H9 (cell line): ENCODE results near the gene CXorf65. TPM values are rescaled to one million over a fixed set of nuclear protein-coding genes. Genes with fewer than 3 reads are reported as not detected.

Experiments used
- DNase-seq: peaks from one replicate; pipeline ENCODE4 v3.0.0-alpha.2; 2017
- H2AFZ ChIP-seq: one replicate; pipeline ENCODE4 v1.6.1; 2013; ENCODE audit warnings: mild to moderate bottlenecking, low read length, control low read depth, moderate library complexity
- H2AK5ac ChIP-seq: 2 replicates; pipeline ENCODE4 v1.6.1; 2013; ENCODE audit warnings: low read length, control low read depth, mixed read lengths; ENCODE audit not compliant: insufficient read length
- H2BK120ac ChIP-seq: one replicate; pipeline ENCODE4 v1.6.1; 2013; ENCODE audit warnings: low read depth, mild to moderate bottlenecking, low read length, control low read depth, inconsistent platforms; ENCODE audit not compliant: poor library complexity, severe bottlenecking
- H2BK12ac ChIP-seq: 2 replicates; pipeline ENCODE4 v1.6.1; 2013; ENCODE audit warnings: low read length, control low read depth, mixed read lengths, low read depth; ENCODE audit not compliant: insufficient read length
- H2BK15ac ChIP-seq: 2 replicates; pipeline ENCODE4 v1.6.1; 2013; ENCODE audit warnings: low read depth, low read length, control low read depth
- H2BK20ac ChIP-seq: one replicate; pipeline ENCODE4 v1.6.1; 2013; ENCODE audit warnings: low read depth, mild to moderate bottlenecking, low read length, control low read depth, inconsistent platforms; ENCODE audit not compliant: poor library complexity, severe bottlenecking
- H2BK5ac ChIP-seq: 2 replicates; pipeline ENCODE4 v1.6.1; 2013; ENCODE audit warnings: low read length, control low read depth, mixed read lengths; ENCODE audit not compliant: insufficient read length
- H3K14ac ChIP-seq: 2 replicates; pipeline ENCODE4 v1.6.1; 2013; ENCODE audit warnings: low read length, control low read depth; ENCODE audit not compliant: insufficient read depth
- H3K18ac ChIP-seq: 2 replicates; pipeline ENCODE4 v1.6.1; 2013; ENCODE audit warnings: low read depth, mild to moderate bottlenecking, mixed read lengths, low read length, control low read depth; ENCODE audit not compliant: insufficient read length
- H3K23ac ChIP-seq: 2 replicates; pipeline ENCODE4 v1.6.1; 2013; ENCODE audit warnings: low read length, control low read depth, mixed read lengths, low read depth; ENCODE audit not compliant: insufficient read length
- H3K23me2 ChIP-seq: 2 replicates; pipeline ENCODE4 v1.6.1; 2013; ENCODE audit warnings: low read depth, mild to moderate bottlenecking, mixed read lengths, low read length, control low read depth; ENCODE audit not compliant: insufficient read length, poor library complexity, severe bottlenecking
- H3K27ac ChIP-seq: 2 replicates; pipeline ENCODE4 v1.5.1; 2013; ENCODE audit warnings: low read length, control low read depth, mixed read lengths, low read depth; ENCODE audit not compliant: insufficient read length
- H3K27me3 ChIP-seq: 2 replicates; pipeline ENCODE4 v1.6.1; 2013; ENCODE audit warnings: low read length, control low read depth, inconsistent platforms; ENCODE audit not compliant: insufficient read depth
- H3K4ac ChIP-seq: 2 replicates; pipeline ENCODE4 v1.6.1; 2013; ENCODE audit warnings: low read depth, mild to moderate bottlenecking, control low read depth, inconsistent platforms, low read length, moderate library complexity
- H3K4me1 ChIP-seq: 2 replicates; pipeline ENCODE4 v1.6.1; 2013; ENCODE audit warnings: low read length, control low read depth, inconsistent platforms; ENCODE audit not compliant: insufficient read depth
- H3K4me2 ChIP-seq: 2 replicates; pipeline ENCODE4 v1.6.1; 2013; ENCODE audit warnings: low read length, control low read depth, mixed read lengths; ENCODE audit not compliant: insufficient read length, insufficient read depth
- H3K56ac ChIP-seq: 2 replicates; pipeline ENCODE4 v1.6.1; 2013; ENCODE audit warnings: low read depth, mild to moderate bottlenecking, mixed read lengths, low read length, control low read depth; ENCODE audit not compliant: insufficient read length
- H3K79me1 ChIP-seq: 2 replicates; pipeline ENCODE4 v1.6.1; 2013; ENCODE audit warnings: low read depth, mild to moderate bottlenecking, moderate library complexity, low read length, control low read depth, inconsistent platforms; ENCODE audit not compliant: insufficient read depth, poor library complexity, severe bottlenecking
- H3K79me2 ChIP-seq: 2 replicates; pipeline ENCODE4 v1.6.1; 2013; ENCODE audit warnings: low read length, control low read depth, inconsistent platforms; ENCODE audit not compliant: insufficient read depth
- H3K9ac ChIP-seq: 2 replicates; pipeline ENCODE4 v1.6.1; 2013; ENCODE audit warnings: low read length, control low read depth, mixed read lengths; ENCODE audit not compliant: insufficient read length; ENCODE audit errors: extremely low read depth
- H3K9me3 ChIP-seq: one replicate; pipeline ENCODE4 v1.6.1; 2013; ENCODE audit warnings: low read depth, low read length, inconsistent platforms; ENCODE audit not compliant: control insufficient read depth
- H3T11ph ChIP-seq: one replicate; pipeline ENCODE4 v1.6.1; 2013; ENCODE audit warnings: mild to moderate bottlenecking, low read length, control low read depth, inconsistent platforms
- H4K20me1 ChIP-seq: one replicate; pipeline ENCODE4 v1.6.1; 2013; ENCODE audit not compliant: control insufficient read depth, insufficient read length, insufficient read depth
- H4K5ac ChIP-seq: 2 replicates; pipeline ENCODE4 v1.6.1; 2013; ENCODE audit warnings: low read depth, mild to moderate bottlenecking, mixed read lengths, low read length, control low read depth; ENCODE audit not compliant: insufficient read length
- H4K8ac ChIP-seq: replicated peaks from 2 replicates; pipeline ENCODE4 v1.6.1; 2013; ENCODE audit warnings: low read length, control low read depth, mixed read lengths, low read depth; ENCODE audit not compliant: insufficient read length
- H4K91ac ChIP-seq: 2 replicates; pipeline ENCODE4 v1.6.1; 2013; ENCODE audit warnings: low read depth, mild to moderate bottlenecking, moderate library complexity, mixed read lengths, low read length, control low read depth; ENCODE audit not compliant: insufficient read length
- H3K27ac Mint-ChIP-seq, 3 experiments: 2 replicates in 2 of 3; 3 replicates in 1 of 3; pipeline ENCODE4 v1.8.0; 2020 to 2021; ENCODE audit warnings: mixed read lengths in 3 of 3, mild to moderate bottlenecking in 1 of 3, moderate library complexity in 1 of 3
- H3K27me3 Mint-ChIP-seq: 2 replicates; pipeline ENCODE4 v1.8.0; 2021; ENCODE audit warnings: low read depth, mild to moderate bottlenecking, moderate library complexity, mixed read lengths
- H3K36me3 Mint-ChIP-seq, 3 experiments: 2 replicates in 2 of 3; 3 replicates in 1 of 3; pipeline ENCODE4 v1.8.0; 2020 to 2021; ENCODE audit warnings: low read depth in 3 of 3, mixed read lengths in 3 of 3; ENCODE audit not compliant: insufficient read depth in 1 of 3
- H3K4me1 Mint-ChIP-seq, 2 experiments: 2 replicates each; pipeline ENCODE4 v1.8.0; 2020; ENCODE audit warnings: mixed read lengths in 2 of 2
- H3K4me3 Mint-ChIP-seq, 2 experiments: 2 replicates in 1 of 2; 3 replicates in 1 of 2; pipeline ENCODE4 v1.8.0; 2020 to 2021; ENCODE audit warnings: mild to moderate bottlenecking in 2 of 2, mixed read lengths in 2 of 2, moderate library complexity in 1 of 2
- H3K9me3 Mint-ChIP-seq, 2 experiments: 2 replicates in 1 of 2; 3 replicates in 1 of 2; pipeline ENCODE4 v1.8.0; 2020; ENCODE audit warnings: mild to moderate bottlenecking in 2 of 2, mixed read lengths in 2 of 2, moderate library complexity in 1 of 2
- CTCF ChIP-seq: fragments of 200-600 bp; sonication (generic); conservative IDR thresholded peaks from 3 replicates; pipeline ENCODE4 v1.8.0; 2021; ENCODE audit warnings: antibody characterized with exemption, mild to moderate bottlenecking
- WGBS: extraction: QIAGEN DNeasy Blood & Tissue Kit; methylation state at CpG from one replicate; pipeline ENCODE4 v1.1.7; 2013; ENCODE audit warnings: missing lambda C conversion rate, low lambda C conversion rate, mixed read lengths; ENCODE audit not compliant: insufficient read length; ENCODE audit errors: extremely low coverage; 5-methylcytosine and 5-hydroxymethylcytosine counted together
- total RNA-seq: library from RNA; stranded (reverse); gene quantifications from 2 replicates; pipeline ENCODE4 v1.2.1, GENCODE V29; 2021

The CXorf65 gene
- total RNA-seq, 1 experiment from 2014 or later, result not detected

DNA sequence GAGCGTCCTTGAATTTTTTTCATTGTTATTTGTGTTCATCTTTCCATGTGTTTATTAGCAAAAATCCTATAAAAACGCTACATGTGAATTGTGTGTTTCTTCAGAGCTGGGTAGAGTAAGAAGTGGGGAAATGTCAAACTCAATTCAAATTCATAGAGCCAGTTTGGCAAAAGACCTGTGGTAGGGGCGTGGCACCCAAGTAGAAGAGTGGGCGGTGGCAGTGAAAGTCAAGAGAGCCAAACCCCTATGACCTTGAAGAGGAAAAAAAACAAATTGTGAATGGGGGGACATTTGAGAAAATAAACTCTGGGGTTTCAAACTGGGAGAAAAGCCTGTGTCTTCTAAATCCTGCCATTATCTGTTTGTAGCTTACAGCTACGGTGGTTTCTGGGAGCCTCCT lies 15.3 kb downstream of the CXorf65 start:
- H3K79me1 ChIP-seq, result no peaks in the 10 kb centered on the region
- H3T11ph ChIP-seq, result no peak overlapping the region
- no peak overlapping the region for H2BK20ac ChIP-seq
- no peak for TF ChIP-seq CTCF
- peaks cover 0 to 7% (median 0%) of the 10 kb centered on the region in 3 experiments; a peak in 3 of 7 replicates for H3K36me3 Mint-ChIP-seq
- no peak overlapping the region for H2AK5ac ChIP-seq
- H2AFZ ChIP-seq, result no peak overlapping the region
- no peak overlapping the region for H3K4me3 Mint-ChIP-seq
- no peaks in the 10 kb centered on the region for H4K20me1 ChIP-seq
- H3K23ac ChIP-seq, result no peak overlapping the region
- H3K23me2 ChIP-seq, result peaks cover 2% of the 10 kb centered on the region
- H3K14ac ChIP-seq, result no peak overlapping the region
- no peak overlapping the region for H3K27ac Mint-ChIP-seq
- H3K27ac ChIP-seq, result no peak overlapping the region
- H3K4ac ChIP-seq, result no peak overlapping the region
- peaks cover 12% of the 10 kb centered on the region for H3K27me3 Mint-ChIP-seq
- WGBS, result no CpG with 5 or more reads among the region's 5 CpGs
- H3K18ac ChIP-seq, result no peak overlapping the region
- H3K56ac ChIP-seq, result no peak overlapping the region
- no peak overlapping the region for H4K91ac ChIP-seq
- no peak overlapping the region for H2BK5ac ChIP-seq
- peaks cover 3 to 5% of the 10 kb centered on the region in 2 experiments for H3K4me1 Mint-ChIP-seq
- no peak overlapping the region for H4K8ac ChIP-seq
- H3K4me2 ChIP-seq, result no peak overlapping the region
- H3K79me2 ChIP-seq, result no peaks in the 10 kb centered on the region
- H2BK15ac ChIP-seq, result no peak overlapping the region
- no peak for DNase-seq
- peaks cover 16% of the 10 kb centered on the region for H3K9me3 ChIP-seq
- H3K27me3 ChIP-seq, result no peaks in the 10 kb centered on the region
- no peak overlapping the region for H2BK120ac ChIP-seq
- peaks cover 53 to 66% of the 10 kb centered on the region in 2 experiments for H3K9me3 Mint-ChIP-seq
- H3K9ac ChIP-seq, result no peak overlapping the region
- H2BK12ac ChIP-seq, result no peak overlapping the region
- H4K5ac ChIP-seq, result no peak overlapping the region
- no peaks in the 10 kb centered on the region for H3K4me1 ChIP-seq
